ENCODE measurements around the gene PDE6D. TPM values are rescaled to one million over a fixed set of nuclear protein-coding genes. Genes with fewer than 3 reads are reported as not detected.
"Not testable (repeated sequence)": the region's sequence is repeated elsewhere in the genome, so short reads cannot be mapped to it uniquely, and the experiment has no call there.

Gene PDE6D
- total RNA-seq, 6 donors from 2014 or later, result 10.5 to 22.8 (median 17.4) TPM

DNA sequence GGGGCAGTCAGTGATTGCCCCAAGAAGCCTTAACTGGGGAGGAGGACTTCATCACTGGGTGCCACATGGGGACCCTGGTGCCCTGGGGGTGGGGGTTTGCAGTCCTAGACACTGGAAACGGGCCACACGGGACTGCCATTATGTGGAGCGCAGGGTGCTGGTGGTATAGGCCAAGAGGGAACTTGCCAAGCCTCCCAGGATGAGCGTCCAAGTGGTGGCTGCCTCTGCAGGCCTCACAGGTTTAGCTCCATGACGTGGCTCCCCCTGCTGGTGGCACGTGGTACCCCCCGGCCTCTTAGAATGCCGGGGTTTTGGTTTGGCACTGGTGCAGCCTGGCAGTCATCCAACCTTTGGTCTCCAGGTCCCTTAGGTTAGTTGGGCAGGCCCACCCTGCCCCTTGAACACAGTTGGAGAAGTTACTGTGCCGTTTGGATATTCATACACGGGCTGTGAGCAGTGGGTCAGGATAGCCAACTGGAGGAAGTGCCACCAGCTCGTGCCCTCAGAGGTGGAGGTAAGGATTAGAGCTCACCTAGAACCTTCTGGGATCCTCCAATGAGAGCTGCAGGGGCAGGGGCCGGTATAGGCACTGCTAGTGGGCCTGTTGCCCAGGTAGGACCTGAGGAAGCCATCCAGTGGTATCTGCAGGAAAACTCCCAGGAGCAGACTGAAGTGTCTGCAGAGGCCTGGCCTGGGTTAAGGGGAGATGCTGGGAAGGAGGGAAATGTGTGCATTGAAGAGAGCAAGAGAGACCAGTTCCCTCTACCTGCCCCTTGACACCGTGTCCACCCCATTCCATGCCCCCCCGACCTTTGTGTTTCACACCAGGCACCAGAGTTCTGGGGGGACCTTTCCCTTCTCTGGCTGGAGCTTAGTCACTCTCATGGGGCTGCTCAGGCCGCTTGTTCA lies 67.1 kb downstream of the PDE6D start:
- Histone ChIP-seq H3K4me3 (no peak overlapping the region), H3K36me3 (peaks cover 5 to 22% (median 11%) of the 10 kb centered on the region in 4 donors), H3K4me1 (peaks cover 23 to 55% (median 30%) of the 10 kb centered on the region in 4 donors), H3K9me3 (no peaks in the 10 kb centered on the region), H3K27ac (peak overlapping the region; percentile 64 to 79 (median 68)), H3K27me3 (no peaks in the 10 kb centered on the region)
- peak; percentile 64 to 81 for ATAC-seq (ENCODE audit: low FRiP score in 2 of 2)
- DNase-seq, result peak; percentile 93
- WGBS, 2 donors, result 21 to 46% methylated on average over 6 to 14 of the region's 15 CpGs
- TF ChIP-seq POLR2AphosphoS5 (IDR thresholded peaks at IDR 0.05) (peak in 1 of 2 donors; percentile 72), POLR2A (IDR thresholded peaks at IDR 0.05) (peak in 2 of 4 donors; percentile 19 to 36), EP300 (IDR thresholded peaks at IDR 0.05) (peak in 1 of 4 donors; percentile 2)
- TF ChIP-seq, protein P1, sequence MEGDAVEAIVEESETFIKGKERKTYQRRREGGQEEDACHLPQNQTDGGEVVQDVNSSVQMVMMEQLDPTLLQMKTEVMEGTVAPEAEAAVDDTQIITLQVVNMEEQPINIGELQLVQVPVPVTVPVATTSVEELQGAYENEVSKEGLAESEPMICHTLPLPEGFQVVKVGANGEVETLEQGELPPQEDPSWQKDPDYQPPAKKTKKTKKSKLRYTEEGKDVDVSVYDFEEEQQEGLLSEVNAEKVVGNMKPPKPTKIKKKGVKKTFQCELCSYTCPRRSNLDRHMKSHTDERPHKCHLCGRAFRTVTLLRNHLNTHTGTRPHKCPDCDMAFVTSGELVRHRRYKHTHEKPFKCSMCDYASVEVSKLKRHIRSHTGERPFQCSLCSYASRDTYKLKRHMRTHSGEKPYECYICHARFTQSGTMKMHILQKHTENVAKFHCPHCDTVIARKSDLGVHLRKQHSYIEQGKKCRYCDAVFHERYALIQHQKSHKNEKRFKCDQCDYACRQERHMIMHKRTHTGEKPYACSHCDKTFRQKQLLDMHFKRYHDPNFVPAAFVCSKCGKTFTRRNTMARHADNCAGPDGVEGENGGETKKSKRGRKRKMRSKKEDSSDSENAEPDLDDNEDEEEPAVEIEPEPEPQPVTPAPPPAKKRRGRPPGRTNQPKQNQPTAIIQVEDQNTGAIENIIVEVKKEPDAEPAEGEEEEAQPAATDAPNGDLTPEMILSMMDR (IDR thresholded peaks at IDR 0.05), result peak; percentile 86 to 97 (median 96)

- peaks cover 5 to 22% (median 11%) of the 10 kb centered on the region in 4 donors for H3K36me3 ChIP-seq
- H3K27ac ChIP-seq, result peak overlapping the region; percentile 64 to 79 (median 68)
- H3K27me3 ChIP-seq; H3K9me3 ChIP-seq; H3K4me3 ChIP-seq; ATAC-seq (ENCODE audit: low FRiP score in 2 of 2); DNase-seq: not testable (repeated sequence)
- peaks cover 23 to 55% (median 30%) of the 10 kb centered on the region in 4 donors for H3K4me1 ChIP-seq
These were observed 67.7 kb downstream of the PDE6D start for GRCh38 chr2:231713406-231713729.

DNA sequence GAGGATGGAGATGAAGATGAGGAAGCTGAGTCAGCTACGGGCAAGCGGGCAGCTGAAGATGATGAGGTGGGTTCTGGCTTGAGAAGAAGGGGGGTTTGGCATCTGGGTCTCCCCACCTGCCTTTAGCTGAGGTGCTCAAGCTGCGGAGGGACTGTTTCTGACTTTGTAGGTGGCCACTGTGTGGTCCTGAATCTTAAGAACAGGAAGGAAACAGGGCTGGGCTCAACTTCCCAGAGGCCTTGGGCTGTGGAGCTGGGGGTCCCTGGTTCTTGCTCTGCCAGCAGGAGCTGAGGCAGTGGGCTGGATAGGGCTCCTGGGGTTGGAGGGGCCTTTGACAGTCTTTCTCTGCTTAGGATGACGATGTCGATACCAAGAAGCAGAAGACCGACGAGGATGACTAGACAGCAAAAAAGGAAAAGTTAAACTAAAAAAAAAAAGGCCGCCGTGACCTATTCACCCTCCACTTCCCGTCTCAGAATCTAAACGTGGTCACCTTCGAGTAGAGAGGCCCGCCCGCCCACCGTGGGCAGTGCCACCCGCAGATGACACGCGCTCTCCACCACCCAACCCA lies 68.5 kb downstream of the PDE6D start:
- peak in 1 of 2 donors; percentile 87 for DNase-seq
- peak overlapping the region in 1 of 4 donors; percentile 97 for H3K4me3 ChIP-seq
- not testable (repeated sequence) for H3K9me3 ChIP-seq; H3K27me3 ChIP-seq; ATAC-seq (ENCODE audit: low FRiP score in 2 of 2)
- peak overlapping the region; percentile 100 for H3K27ac ChIP-seq
- peaks cover 23 to 57% (median 30%) of the 10 kb centered on the region in 4 donors for H3K4me1 ChIP-seq
- WGBS, 2 donors, result 37 to 50% methylated on average over 18 of the region's 18 CpGs
- peaks cover 5 to 22% (median 11%) of the 10 kb centered on the region in 4 donors for H3K36me3 ChIP-seq

DNA sequence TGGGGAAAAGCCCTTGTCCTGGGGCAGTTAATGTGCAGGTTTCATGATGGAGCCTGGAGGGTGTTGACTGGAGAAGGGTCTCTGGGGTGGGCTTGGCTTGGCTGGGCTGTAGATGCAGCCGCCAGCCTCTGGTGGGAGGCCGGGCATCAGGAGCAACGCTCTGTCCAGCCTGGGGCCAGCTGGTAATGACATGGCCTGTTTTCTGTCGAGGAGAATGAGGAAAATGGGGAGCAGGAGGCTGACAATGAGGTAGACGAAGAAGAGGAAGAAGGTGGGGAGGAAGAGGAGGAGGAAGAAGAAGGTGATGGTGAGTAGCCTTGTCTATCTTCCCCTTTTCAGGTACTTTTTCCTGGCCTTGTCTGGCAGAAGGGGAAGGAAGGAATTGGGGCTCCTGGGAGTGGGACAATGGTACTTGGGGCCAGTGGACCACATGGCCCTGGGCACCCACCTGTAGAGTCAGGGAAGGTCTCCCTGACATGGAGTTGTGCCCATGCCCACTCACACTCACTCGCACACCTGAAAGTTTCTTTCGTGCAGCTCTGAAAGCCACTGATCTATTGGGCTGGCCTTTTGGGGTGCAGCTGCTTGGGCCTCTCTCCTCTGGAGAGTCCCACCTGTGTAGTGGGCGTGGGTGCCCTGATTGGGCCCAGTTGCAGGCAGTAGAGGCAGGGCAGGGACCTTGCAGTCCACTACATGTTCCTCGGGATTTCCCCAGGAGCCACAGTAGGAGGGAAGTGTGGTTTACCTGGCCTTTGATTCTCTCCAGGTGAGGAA lies 69.2 kb downstream of the PDE6D start:
- no peak for DNase-seq
- no peak for ATAC-seq (ENCODE audit: low FRiP score in 2 of 2)

More for the DNA sequence above, 69.2 kb downstream of the PDE6D start:
- no peaks in the 10 kb centered on the region for H3K9me3 ChIP-seq
- no peaks in the 10 kb centered on the region for H3K27me3 ChIP-seq
- H3K27ac ChIP-seq, result peak overlapping the region; percentile 100
- H3K4me1 ChIP-seq, result peaks cover 23 to 61% (median 30%) of the 10 kb centered on the region in 4 donors
- peaks cover 5 to 22% (median 11%) of the 10 kb centered on the region in 4 donors for H3K36me3 ChIP-seq
- no peak for TF ChIP-seq POLR2AphosphoS5 (IDR thresholded peaks at IDR 0.05)
- TF ChIP-seq POLR2A (IDR thresholded peaks at IDR 0.05), result no peak
- no peak for TF ChIP-seq EP300 (IDR thresholded peaks at IDR 0.05)
- TF ChIP-seq, protein P1 (IDR thresholded peaks at IDR 0.05), result no peak
- peak overlapping the region in 3 of 4 donors; percentile 60 to 98 (median 97) for H3K4me3 ChIP-seq
- WGBS, 2 donors, result 27 to 32% methylated on average over 8 to 9 of the region's 9 CpGs

All from upper lobe of left lung (tissue), 6 donors.